HG03439 (cell line): Measurements from ENCODE around the gene CRY2.
"Not testable (repeated sequence)": the region's sequence is repeated elsewhere in the genome, so short reads cannot be mapped to it uniquely, and the experiment has no call there.

ENCODE experiments used
- ATAC-seq: cut with Tn5 transposase; IDR thresholded peaks from one replicate; pipeline ENCODE4 v1.9.1; 2021; ENCODE audit warnings: mild to moderate bottlenecking, moderate library complexity; ENCODE audit not compliant: unreplicated experiment

The CRY2 gene

GRCh38 chr11:45846974-45847910 lies at the start of gene CRY2:
Gene CRY2, plus strand, starts transcription at chr11:45847475. Its CDS starts 16 bp downstream, at chr11:45847491.
- ATAC-seq = peak; percentile 89

DNA sequence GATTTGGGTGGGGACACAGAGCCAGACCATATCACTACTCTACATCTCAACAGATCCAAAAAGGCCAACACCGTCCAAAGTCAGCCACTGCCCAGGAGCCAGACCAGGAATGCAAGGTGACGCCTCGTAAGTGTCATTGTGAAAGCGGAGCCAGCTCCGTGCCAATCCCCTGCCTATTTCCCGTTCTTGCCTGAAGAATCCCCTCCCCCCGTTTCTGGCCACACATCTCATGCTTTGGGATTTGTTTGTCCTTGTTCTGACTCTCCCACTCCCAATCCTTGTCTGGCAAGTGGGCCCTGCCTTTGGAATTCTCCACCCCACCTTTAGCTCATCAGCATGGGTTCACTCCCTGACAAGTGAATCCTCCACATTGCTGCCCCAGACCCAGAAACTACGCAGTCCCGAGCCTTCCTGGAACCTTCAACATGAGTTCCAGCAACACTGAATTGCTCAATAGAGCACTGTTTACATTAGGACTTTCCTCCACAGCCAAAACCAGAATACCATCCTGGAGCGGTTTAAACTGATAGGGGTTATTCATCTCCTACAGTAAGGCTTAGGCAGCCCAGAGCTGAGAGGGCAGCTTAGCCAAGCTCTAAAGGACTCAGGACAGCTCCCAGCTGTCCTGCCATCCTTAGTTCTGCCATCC lies 48.4 kb upstream of the CRY2 start:
- ATAC-seq = no peak

GRCh38 chr11:45799562-45799961 lies 47.7 kb upstream of the CRY2 start:
- ATAC-seq = no peak

DNA sequence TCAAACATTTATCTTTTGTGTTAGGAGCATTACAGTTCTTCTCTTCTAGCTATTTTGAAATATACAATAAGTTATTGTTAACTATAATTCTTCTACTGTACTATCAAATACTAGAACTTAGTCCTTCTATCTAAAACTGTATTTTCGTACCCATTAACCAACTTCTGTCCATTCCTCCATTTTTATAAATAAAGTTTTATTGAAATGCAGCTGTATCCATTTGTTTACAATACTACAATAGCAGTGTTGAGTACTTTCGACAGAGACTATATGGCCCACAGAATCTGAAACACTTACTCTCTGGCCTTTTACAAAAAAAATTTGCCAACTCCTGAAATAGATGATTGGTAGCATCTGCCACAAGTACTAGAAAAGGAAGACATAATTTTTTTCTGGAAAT lies 47.0 kb upstream of the CRY2 start:
- ATAC-seq = no peak

DNA sequence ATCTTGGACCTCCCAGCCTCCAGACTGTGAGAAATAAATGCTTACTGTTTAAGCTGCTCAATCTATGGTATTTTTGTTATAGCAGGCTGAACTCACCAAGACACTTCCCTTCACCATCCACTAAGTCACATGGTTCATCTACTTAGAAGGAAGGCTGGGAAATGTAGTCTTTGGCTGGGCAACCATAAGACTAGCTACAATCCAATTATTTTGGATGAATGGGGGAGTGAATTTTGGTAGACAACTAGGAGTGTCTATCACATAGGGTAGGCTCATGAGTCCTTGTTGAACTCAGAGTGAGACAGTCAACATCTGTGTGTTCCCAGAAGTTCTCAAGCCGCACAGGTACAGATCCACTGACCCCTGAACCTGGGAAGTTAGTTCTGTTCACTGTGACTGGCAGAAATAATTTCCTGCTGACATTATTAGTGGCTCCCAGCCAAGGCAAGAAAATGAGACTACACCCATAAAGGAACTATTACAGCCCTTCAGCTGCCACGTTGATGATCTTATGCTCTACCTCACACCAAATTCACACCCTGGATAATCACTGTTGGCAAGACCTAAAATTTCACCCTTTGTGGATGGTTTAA lies 45.5 kb upstream of the CRY2 start:
- ATAC-seq = no peak

GRCh38 chr11:45802531-45803317 lies 44.6 kb upstream of the CRY2 start:
- no peak for ATAC-seq

- peak; percentile 27 for ATAC-seq
These were observed 43.1 kb upstream of the CRY2 start for GRCh38 chr11:45803971-45804760.

DNA sequence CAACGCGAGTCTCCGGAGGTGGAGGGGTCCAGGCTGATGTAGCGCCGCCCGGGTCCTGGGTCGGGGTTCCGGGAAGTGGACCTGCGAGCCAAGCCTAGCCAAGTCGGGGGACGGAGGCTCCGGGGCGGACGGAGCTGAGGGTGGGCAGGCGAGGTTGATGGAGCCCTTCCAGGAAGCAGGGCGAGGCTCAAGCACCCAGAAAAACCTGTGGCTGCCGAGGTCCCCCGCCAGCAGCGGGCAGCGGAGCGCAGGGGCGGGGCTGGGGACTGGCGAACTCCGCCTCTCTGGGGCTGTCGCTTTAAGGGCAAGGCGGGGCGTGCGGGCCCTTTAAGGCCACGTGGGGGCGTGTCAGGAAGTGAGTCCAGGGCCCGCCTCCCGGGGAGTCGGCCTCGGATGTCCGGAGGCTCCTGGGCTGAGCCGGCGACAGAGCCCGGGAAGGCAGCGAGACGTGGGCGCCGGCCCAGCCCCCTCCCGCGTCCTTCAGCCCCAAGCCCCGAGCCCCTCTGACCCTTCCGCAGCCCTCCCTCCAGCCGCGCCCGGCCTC lies 42.4 kb upstream of the CRY2 start, which contains the start of gene SLC35C1:
TSS of gene SLC35C1 (plus strand) at position 389 of the 544 bp plus-strand sequence. CDS start 653 bp downstream, outside the sequence.
- peak; percentile 95 for ATAC-seq

GRCh38 chr11:45805305-45806071 lies 41.8 kb upstream of the CRY2 start:
- peak; percentile 20 for ATAC-seq

GRCh38 chr11:45806072-45806933 lies 41.0 kb upstream of the CRY2 start:
- ATAC-seq = no peak

GRCh38 chr11:45806937-45807791 lies 40.1 kb upstream of the CRY2 start:
- ATAC-seq = no peak

- ATAC-seq = no peak
These were observed 39.5 kb upstream of the CRY2 start for GRCh38 chr11:45807792-45808238.

GRCh38 chr11:45808427-45808826 lies 38.8 kb upstream of the CRY2 start:
- ATAC-seq = not testable (repeated sequence)

GRCh38 chr11:45809456-45810395 lies 37.5 kb upstream of the CRY2 start:
- no peak for ATAC-seq

GRCh38 chr11:45810431-45811108 lies 36.7 kb upstream of the CRY2 start:
- no peak for ATAC-seq
